Measurements from ENCODE around the gene VSIG10L.

DNA sequence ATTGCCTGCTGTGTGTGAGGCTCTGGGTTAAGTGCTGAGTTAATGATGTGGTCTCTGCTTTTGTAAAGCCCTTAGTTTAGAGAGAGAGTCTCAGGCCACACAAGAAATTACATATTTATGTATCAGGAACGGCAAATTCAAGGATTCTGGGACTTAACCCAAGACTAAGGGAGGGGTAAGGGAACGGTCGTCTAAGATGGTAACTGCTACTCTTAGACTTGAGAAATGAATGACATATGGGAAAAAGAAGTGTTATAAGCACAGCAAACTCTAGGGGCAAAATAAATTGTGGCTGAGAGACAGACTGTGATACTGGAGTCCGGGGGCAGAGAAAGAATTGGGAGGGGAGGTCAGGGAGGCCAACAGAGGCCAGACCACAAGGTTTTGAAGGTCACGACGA is 10.2 kb downstream of the VSIG10L start:
- TF ChIP-seq, protein P1, sequence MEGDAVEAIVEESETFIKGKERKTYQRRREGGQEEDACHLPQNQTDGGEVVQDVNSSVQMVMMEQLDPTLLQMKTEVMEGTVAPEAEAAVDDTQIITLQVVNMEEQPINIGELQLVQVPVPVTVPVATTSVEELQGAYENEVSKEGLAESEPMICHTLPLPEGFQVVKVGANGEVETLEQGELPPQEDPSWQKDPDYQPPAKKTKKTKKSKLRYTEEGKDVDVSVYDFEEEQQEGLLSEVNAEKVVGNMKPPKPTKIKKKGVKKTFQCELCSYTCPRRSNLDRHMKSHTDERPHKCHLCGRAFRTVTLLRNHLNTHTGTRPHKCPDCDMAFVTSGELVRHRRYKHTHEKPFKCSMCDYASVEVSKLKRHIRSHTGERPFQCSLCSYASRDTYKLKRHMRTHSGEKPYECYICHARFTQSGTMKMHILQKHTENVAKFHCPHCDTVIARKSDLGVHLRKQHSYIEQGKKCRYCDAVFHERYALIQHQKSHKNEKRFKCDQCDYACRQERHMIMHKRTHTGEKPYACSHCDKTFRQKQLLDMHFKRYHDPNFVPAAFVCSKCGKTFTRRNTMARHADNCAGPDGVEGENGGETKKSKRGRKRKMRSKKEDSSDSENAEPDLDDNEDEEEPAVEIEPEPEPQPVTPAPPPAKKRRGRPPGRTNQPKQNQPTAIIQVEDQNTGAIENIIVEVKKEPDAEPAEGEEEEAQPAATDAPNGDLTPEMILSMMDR (IDR thresholded peaks at IDR 0.05; ENCODE audit: insufficient read depth, low read depth, low read length) = no peak
- TF ChIP-seq EZH2 (IDR thresholded peaks at IDR 0.05; ENCODE audit: insufficient read depth, low read length) = no peak

Measured in astrocyte (in vitro differentiated cells and primary cell).